Activated T-cell treated with anti-CD3 and anti-CD28 coated beads, Interleukin-2, amount 50 U/mL, for 1 hour (primary cell): Measurements from ENCODE around the gene WARS2.
"Not testable (repeated sequence)": the region's sequence is repeated elsewhere in the genome, so short reads cannot be mapped to it uniquely, and the experiment has no call there.

Source experiments
- DNase-seq: peaks from one replicate; pipeline ENCODE4 v3.0.0-alpha.2; 2020

The WARS2 gene

GRCh38 chr1:119140177-119141019 lies at the start of gene WARS2:
Gene WARS2, minus strand, starts transcription at chr1:119140653. Its CDS starts 9 bp downstream, at chr1:119140644.
- DNase-seq = peak; percentile 92

GRCh38 chr1:119188926-119189325 lies 48.5 kb upstream of the WARS2 start:
- no peak for DNase-seq

GRCh38 chr1:119187416-119187815 lies 47.0 kb upstream of the WARS2 start:
- no peak for DNase-seq

GRCh38 chr1:119186471-119186870 lies 46.0 kb upstream of the WARS2 start:
- DNase-seq = no peak

DNA sequence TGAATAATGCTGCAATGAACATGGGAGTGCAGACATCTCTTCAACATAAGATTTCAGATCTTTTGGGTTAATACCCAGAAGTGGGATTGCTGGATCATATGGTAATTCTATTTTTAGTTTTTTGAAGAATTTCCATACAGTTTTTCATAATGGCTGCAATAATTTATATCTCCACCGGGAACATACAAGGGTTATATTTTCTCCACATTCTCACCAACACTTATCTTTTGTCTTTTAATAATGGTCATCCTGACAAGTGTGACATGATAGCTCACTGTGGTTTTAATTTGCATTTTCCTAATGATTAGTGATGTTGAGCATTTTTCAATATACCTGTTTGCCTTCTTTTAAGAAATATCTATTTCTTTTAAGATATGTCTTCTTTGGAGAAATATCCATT lies 44.5 kb upstream of the WARS2 start:
- no peak for DNase-seq

DNA sequence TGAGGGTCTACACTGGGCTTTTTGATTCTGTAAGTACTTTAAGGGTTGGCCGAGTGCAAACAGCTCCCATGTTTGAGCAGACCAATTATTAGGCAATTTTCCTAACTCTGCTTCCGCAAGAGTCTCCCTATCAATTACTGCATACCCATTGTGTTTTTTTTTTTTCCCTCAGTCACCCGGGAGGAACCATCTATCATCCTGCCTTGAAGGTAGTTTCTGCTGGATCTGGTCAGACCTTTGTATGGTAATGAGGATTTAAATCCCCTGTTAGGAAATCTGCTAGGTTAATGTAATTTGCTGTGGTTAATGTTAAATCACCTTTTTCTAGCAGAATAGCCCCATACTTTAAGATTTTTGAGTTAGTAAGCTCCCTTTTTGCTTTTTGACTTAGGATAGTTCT lies 40.8 kb upstream of the WARS2 start:
- no peak for DNase-seq

DNA sequence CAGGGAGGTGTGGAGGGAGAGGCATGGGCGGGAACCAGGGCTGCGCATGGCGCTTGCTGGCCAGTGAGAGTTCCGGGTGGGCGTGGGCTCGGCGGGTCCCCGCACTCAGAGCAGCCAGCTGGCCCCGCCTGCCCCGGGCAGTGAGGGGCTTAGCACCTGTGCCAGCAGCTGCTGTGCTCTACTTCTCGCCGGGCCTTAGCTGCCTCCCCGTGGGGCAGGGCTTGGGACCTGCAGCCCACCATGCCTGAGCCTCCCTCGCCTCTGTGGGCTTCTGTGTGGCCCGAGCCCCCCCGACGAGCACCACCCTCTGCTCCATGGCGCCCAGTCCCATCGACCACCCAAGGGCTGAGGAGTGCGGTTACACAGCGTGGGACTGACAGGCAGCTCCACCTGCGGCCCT lies 38.6 kb upstream of the WARS2 start:
- no peak for DNase-seq

- DNase-seq = not testable (repeated sequence)
These were observed 32.5 kb upstream of the WARS2 start for GRCh38 chr1:119172927-119173326.

DNA sequence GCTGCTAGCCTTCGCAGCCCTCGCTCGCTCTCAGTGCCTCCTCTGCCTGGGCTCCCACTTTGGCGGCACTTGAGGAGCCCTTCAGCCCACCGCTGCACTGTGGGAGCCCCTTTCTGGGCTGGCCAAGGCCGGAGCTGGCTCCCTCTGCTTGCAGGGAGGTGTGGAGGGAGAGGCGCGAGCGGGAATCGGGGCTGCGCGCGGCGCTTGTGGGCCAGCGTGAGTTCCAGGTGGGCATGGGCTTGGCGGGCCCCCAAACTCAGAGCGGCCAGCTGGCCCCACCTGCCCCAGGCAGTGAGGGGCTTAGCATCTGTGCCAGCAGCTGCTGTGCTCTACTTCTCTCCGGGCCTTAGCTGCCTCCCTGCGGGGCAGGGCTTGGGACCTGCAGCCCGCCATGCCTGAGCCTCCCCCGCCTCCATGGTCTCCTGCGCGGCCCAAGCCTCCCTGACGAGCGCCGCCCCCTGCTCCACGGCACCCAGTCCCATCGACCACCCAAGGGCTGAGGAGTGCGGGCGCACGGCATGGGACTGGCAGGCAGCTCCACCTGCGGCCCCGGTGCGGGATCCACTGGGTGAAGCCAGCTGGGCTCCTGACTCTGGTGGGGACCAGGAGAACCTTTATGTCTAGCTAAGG lies 31.0 kb upstream of the WARS2 start:
- not testable (repeated sequence) for DNase-seq

DNA sequence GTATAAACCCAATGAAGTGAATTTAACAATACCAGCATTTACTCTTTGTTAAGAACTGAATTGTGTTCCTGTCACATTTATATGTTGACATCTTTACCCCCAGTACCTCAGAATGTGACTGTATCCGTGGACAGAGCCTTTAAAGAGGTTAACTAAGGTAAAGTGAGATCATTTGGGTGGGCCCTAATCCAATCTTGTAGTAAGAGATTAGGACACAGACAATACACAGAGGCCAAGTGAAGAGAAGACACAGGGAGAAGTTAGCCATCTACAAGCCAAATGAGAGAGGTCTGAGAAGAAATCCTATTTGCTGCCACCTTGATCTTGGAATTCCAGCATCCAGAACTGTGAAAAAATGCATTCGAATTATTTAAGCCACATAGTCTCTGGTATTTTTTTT lies 22.9 kb upstream of the WARS2 start:
- no peak for DNase-seq

GRCh38 chr1:119160866-119161265 lies 20.4 kb upstream of the WARS2 start:
- DNase-seq = no peak

DNA sequence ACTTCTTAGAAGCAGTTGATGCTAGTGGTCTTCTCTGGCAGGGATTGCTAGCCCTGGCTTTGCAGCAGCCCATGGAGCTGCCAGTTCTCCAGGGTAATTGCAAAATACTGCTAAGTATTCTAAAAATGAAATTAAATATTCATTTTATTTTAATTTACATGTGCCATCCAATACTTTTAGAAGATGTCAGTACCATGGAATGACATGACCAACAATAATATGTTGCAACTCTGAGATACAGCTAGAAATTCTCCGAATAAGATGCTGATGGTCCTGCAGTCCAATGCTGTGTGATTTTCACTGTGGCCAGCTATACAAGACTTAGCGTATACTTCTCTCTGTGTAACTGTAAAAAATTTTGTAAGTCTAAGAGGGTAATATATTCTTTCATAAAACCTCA lies 20.0 kb upstream of the WARS2 start:
- DNase-seq = no peak

- DNase-seq = no peak
These were observed 19.5 kb upstream of the WARS2 start for GRCh38 chr1:119159966-119160365.

- no peak for DNase-seq
These were observed 18.7 kb upstream of the WARS2 start for GRCh38 chr1:119159111-119159510.

GRCh38 chr1:119156761-119157160 lies 16.3 kb upstream of the WARS2 start:
- not testable (repeated sequence) for DNase-seq

DNA sequence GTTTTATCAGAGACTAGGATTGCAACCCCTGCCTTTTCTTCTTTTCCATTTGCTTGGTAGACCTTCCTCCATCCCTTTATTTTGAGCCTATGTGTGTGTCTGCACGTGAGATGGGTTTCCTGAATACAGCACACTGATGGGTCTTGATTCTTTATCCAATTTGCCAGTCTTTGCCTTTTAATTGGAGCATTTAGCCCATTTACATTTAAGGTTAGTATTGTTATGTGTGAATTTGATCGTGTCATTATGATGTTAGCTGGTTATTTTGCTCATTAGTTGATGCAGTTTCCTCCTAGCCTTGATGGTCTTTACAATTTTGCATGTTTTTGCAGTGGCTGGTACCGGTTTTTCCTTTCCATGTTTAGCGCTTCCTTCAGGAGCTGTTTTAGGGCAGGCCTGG lies 14.6 kb upstream of the WARS2 start:
- not testable (repeated sequence) for DNase-seq

GRCh38 chr1:119150150-119150549 lies 9.7 kb upstream of the WARS2 start:
- no peak for DNase-seq

DNA sequence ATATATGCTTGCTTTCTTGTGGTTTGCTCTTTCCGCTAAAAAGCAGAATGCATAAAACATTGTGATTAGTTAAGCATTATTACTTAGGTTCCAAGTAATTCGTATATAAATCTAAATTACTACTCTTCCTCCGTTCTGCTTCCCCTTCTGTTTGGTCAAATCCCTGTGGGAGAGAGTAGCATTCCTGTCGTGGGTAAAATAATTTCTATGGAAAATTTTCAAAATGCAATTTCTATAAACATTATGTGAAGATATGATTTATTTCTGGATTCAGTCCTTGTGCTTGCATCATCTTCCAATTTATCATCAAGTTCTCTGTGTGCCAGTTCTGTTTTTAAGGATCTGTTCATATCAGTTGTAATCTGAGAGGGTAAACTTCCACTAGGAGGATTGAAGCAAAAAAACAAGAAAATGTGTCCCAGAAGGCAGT lies 7.2 kb upstream of the WARS2 start:
- DNase-seq = no peak

DNA sequence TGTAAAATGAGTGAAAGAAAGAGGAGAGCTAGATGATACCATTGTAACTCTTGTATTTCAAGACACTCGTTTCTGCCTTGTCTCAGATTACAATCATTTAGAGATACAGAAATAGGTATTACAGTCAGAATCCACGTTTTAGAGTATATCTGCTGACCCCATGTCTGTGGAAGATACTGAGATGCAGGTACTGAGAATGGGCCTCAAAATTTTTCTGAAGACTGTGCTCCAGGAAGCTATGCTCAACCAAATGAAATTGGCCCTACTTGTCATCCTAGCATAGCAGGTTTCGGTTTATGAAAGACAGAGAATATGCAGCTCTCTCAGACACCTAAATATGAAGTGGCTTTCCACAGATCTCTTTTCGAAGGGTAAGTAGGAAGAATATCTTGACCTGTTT lies 6.0 kb upstream of the WARS2 start:
- no peak for DNase-seq

- DNase-seq = no peak
These were observed 4.4 kb upstream of the WARS2 start for GRCh38 chr1:119144813-119145212.

DNA sequence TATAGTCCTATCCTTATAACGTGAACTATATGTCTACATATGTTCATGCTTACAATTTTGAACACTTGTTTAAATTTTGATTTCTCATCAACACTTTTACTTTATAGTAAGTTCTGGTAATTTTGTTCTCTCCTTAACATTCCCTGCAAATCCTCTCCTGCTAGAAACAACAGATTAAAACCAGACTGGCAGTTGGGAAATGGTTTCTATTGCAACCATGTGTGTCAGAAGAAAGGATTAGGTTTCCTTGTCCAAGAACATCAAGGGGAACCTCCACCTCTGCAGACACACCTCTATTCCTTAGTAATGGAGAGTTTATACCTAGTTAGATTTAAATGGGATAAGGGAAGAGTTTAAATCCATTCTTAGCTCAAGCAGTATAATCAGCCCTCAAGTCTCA lies 3.3 kb upstream of the WARS2 start:
- no peak for DNase-seq

DNA sequence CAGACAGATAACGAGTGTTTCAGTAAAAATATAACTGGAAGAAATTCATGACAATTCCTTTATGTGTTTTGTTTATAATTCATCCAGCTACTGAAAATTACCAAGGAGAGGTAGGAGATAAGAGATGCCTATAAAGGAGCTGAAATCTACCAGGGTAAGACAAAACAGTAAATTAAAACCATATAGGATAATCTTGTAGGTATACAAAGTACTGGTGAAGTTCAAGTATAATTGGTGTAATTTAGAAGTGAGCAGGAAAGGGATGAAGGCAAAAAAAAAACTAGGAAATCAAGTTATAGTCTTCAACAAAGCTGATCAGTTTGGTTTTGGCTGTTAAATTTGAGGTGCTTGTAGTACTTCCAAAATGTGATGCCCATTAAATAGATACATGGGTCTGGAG lies 1.2 kb upstream of the WARS2 start:
- no peak for DNase-seq

GRCh38 chr1:119141020-119141424 lies 569 bp upstream of the WARS2 start:
- DNase-seq = peak; percentile 50

- DNase-seq = no peak
These were observed 636 bp downstream of the WARS2 start for GRCh38 chr1:119139857-119140176.

- no peak for DNase-seq
These were observed 1.1 kb downstream of the WARS2 start for GRCh38 chr1:119139403-119139802.
